ENCODE results near the gene HOXA6.
A peak's percentile ranks its signal among the peaks of the same experiment; 100 is the strongest.

HOXA6 gene

GRCh38 chr7:27101171-27101956 lies 46.2 kb downstream of the HOXA6 start:
- H3K4me3 ChIP-seq (ENCODE audit: control insufficient read depth, low read depth, low read length), result peak overlapping the region; percentile 31
- DNase-seq (ENCODE audit: low read depth), result peak; percentile 67
- no peak for TF ChIP-seq CTCF (conservative IDR thresholded peaks at IDR 0.05; ENCODE audit: control insufficient read depth, insufficient read depth, low read depth, low read length)

- peak overlapping the region; percentile 30 for H3K4me3 ChIP-seq (ENCODE audit: control insufficient read depth, low read depth, low read length)
- no peak for TF ChIP-seq CTCF (conservative IDR thresholded peaks at IDR 0.05; ENCODE audit: control insufficient read depth, insufficient read depth, low read depth, low read length)
- DNase-seq (ENCODE audit: low read depth), result no peak
Observed at GRCh38 chr7:27100694-27101170, 46.8 kb downstream of the HOXA6 start.

GRCh38 chr7:27099453-27100370 lies 47.9 kb downstream of the HOXA6 start:
- no peak overlapping the region for H3K4me3 ChIP-seq (ENCODE audit: control insufficient read depth, low read depth, low read length)
- no peak for TF ChIP-seq CTCF (conservative IDR thresholded peaks at IDR 0.05; ENCODE audit: control insufficient read depth, insufficient read depth, low read depth, low read length)
- no peak for DNase-seq (ENCODE audit: low read depth)

GRCh38 chr7:27098578-27099451 lies 48.8 kb downstream of the HOXA6 start:
- peak; percentile 93 for DNase-seq (ENCODE audit: low read depth)
- peak overlapping the region; percentile 93 for H3K4me3 ChIP-seq (ENCODE audit: control insufficient read depth, low read depth, low read length)
- no peak for TF ChIP-seq CTCF (conservative IDR thresholded peaks at IDR 0.05; ENCODE audit: control insufficient read depth, insufficient read depth, low read depth, low read length)

GRCh38 chr7:27097686-27098577 lies 49.6 kb downstream of the HOXA6 start:
- peak overlapping the region; percentile 93 for H3K4me3 ChIP-seq (ENCODE audit: control insufficient read depth, low read depth, low read length)
- peak; percentile 63 for DNase-seq (ENCODE audit: low read depth)

More at GRCh38 chr7:27097686-27098577, 49.6 kb downstream of the HOXA6 start:
- TF ChIP-seq CTCF (conservative IDR thresholded peaks at IDR 0.05; ENCODE audit: control insufficient read depth, insufficient read depth, low read depth, low read length), result no peak
